Activated CD8-positive, alpha-beta memory T cell treated with anti-CD3 and anti-CD28 coated beads for 1 hour (primary cell): ENCODE data around the gene BRINP3.

Experiments
- DNase-seq, 2 donors: peaks; one replicate each; pipeline ENCODE4 v3.0.0-alpha.2; 2020; ENCODE audit warnings: low read depth in 1 of 2; ENCODE audit errors: extremely low read depth in 1 of 2

BRINP3 gene

DNA sequence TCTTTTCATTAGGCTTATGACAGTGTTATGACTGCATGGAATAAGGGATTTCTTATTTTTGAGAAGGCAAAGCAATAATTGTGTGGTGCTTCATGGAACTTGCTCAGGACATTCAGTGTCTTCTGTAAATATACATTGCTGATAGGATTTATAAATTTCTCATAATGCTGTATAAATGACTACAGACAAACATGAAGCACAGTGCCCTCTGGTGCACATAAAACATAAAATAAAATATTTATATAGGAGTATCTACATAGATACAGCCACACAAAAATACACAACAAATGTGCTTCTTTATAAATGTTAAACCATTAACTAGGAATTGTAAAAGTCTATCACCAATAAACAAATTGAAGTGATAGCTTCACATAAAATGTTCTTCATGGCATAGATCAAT, 24.1 kb downstream of the BRINP3 start:
- no peak for DNase-seq

DNA sequence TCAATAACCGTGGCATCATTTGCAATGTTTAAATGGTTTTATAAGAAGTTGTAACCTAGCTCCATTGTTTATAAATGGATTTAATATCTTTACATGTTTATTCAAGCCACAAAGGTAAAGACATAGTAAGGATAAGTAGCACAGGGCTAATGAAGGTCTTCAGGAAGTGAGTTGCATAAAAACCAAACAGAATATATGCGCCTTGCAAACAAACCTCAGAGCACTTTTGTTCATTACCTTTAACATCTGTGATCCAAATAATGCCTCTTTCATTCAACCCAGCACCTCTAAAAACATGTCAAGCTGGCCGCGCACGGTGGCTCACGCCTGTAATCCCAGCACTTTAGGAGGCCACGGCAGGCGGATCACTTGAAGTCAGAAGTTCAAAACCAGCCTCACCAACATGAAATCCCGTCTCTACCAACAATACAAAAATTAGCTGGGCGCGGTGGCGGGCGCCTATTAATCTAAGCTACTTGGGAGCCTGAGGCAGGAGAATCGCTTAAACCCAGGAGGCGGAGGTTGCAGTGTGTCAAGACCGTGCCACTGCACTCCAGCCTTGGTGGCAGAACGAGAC, 25.3 kb downstream of the BRINP3 start:
- no peak for DNase-seq

DNA sequence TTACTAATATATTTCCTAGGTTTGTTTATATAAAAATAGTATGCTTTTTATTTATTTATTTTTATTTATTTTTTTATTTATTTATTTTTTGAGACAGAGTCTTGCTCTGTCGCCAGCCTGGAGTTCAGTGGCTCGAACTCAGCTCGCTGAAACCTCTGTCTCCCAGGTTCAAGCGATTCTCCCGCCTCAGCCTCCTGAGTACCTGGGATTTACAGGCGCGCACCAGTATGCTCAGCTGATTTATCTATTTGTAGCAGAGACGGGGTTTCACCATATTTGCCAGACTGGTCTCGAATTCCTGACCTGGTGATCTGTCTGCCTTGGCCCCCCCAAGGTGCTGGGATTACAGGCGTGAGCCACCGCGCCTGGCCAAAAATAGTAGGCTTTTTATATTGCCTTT, 33.2 kb downstream of the BRINP3 start:
- DNase-seq: no peak

DNA sequence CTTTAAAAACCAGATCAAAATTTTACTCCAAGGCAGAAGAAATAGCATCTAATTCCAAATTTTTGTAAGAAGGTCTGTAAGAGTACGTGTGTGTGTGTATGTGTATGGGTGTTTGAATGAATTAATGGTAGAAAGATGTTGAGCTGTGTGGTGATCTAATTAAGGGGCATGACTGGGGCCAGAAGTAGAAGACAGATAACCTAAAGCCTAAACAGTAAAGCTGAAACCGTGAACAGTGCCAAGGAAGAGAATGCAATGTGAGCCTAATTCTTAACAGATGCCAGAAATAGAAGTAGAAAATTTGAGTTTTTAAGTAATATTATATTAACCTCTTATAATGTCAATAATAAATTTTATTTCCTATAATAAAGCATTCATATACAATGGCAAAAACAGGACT, 38.2 kb downstream of the BRINP3 start:
- DNase-seq: no peak

DNA sequence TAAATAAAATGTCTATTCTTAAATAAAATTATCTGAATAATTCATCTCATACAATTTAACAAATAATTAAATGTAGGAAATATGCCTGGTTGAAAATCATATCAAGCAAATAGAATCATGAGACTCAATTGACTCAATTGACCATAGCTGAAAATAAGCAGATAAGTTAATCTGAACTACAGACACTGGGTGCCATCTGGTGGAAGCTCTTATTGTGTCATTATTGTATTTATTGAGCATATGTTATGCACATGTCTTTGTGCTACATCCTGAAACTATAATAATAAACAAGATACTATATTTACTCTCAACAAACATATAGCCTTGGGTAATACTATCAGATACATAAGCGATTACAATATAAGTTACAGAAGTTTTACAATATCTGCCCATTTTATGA, 41.0 kb downstream of the BRINP3 start:
- no peak for DNase-seq

DNA sequence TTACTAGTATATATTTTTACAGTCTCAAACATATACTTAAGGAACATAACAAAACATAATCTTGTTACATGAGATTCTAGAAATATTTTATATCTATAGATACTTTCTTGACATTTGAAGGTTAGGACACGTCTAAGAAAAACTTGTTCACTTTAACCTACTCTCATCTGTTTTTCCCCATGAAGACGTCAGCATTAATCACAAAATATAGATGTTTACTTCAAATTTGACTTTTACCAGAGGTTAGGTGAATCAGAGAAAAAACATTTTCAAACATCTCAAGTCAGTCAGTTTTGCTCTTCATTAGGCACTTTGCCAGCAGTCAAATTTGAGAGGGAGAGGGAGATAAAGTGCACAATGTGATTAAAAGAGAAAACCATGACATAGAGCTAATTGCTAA, 47.7 kb downstream of the BRINP3 start:
- DNase-seq: no peak

DNA sequence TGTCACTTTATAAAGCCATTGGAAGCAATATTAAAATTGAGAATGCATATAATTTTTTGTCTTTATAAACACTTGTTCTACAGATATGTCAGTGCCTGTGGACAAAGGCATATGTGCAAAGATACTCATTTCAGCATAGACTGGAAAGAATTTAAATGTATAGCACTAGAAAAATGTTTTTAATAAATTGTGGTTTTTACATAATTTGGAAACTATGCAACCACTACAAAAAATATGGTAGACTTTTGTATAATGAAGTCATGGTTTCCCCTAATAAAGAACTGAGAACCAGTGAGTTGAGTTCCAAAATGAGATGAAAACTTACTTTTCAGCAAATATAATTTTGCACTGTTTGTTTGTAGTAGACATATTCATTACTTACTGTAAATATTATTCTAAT, 48.5 kb downstream of the BRINP3 start:
- DNase-seq: no peak

DNA sequence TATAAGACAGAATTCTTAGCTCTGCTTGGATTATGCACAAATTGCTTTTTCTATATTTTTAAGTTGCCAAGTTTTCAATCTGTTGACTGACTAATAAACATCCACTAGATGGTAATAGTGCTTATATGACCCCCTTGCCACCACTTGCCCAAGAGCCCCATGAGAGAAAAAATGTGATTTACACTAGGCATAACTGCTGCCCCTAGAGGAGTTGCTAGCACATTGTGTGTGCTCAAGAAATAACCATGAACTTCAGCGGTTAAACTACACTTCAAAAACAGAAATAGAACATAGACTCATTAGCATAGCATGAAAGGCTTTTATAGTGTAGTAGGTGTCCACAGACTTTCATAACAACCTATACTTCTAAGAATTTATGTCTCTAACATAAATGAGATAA, 61.4 kb downstream of the BRINP3 start:
- no peak for DNase-seq

DNA sequence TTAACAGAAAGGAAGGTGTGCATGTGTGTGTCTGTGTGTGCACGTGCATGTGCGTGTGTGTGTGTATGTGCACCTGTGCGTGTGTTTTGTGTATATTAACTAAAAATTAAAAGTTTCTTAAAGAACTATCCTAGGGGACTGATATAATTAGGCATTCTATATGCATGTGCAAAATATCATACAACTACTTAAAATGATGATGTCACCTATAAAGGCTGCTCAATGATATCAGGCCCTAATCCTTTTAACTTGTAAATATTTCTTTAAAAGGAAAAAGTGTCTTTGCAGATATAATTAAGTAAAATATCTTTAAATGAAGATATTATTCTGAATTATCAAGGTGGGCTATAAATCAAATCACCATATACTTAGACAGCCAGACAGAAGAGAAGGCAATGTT, 64.5 kb downstream of the BRINP3 start:
- DNase-seq: no peak

DNA sequence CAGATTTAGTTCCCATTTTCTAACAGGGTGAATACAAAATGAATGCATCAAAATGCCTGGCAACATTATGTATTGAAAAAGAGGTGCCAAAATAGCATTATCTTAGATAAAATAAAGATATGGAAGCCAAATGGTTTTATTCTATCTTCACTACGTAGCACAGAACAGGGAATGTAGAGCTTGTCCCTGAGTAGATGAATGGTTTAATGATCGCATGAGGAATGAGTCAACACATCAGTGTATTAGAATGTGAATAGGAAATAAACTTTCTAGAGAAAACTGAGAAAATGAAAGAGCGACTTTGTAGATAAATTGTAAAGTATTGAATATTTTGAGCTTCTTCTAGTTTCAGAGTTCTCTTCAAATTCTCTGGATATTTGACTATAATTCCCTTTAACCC, 74.3 kb downstream of the BRINP3 start:
- DNase-seq: no peak

DNA sequence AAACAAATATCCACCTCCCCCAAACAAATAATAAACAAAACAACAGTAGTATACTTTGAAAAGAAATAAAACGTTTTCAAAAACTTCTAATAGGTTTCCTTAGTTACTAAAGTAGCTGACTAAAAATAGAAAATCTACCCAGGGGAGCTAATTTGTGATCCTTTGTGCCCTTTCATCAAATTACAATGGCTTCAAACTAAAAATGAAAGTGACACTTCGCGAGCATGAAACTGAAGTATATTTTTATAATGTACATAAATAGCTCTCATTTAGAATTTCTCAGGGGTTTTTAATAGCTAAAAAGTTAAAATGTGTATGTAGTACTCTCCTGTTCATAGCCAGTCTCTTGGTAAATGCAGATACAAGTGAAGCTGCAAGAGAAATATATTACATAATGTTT, 78.4 kb downstream of the BRINP3 start:
- DNase-seq: no peak

DNA sequence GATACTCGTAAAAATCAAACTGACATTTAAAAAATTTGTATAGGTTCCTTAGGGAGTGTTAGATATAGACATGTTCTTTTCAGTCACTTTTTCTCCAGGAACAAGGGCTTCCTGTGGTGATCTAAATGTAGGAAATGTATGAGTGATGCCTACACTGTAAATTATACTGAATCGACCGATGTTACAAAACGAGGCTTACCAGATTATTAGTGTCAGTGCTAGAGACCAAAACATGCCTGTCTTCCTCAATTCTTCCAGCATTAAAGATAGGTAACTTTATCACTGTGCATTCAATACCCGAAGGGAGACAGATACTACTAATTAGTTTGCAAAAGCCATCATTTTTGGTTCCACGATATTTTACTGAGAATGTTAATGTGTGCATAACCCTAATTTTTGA, 86.1 kb downstream of the BRINP3 start:
- no peak for DNase-seq

DNA sequence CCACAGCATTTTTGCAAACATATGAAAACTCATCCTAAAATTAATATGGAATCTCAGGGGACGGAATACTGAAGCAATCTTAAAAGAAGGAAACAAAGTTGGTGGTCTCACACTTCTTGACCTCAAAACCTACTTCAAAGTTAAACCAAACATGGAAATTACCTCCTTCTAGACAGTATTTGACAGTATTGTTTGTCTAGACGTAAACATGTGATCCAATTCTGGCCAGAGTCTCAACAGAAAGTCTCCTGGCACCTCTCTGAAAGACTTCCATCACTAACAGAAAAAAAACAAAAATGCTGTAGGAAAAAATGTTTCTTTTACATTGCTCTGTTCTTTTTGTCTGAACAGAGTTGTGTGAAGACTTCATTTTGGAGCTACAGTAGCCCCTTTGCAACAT, 99.7 kb downstream of the BRINP3 start:
- DNase-seq: no peak

DNA sequence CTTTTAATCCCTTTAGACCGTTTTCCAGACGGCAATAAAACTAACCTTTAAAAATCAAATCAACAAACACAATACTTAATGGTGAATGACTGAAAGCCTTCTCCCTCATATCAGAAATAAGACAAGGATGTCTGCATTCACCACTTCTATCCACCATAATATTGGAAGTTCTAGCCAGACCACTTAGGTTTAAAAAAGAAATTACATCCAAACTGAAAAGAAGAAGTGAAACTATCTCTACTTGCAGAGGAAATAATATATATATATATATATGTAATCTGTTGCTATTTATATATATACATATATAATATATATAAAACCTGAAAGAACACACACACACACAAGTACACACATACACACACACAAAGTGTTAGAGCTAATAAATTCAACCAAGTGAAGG, 100.4 kb downstream of the BRINP3 start:
- DNase-seq: no peak

DNA sequence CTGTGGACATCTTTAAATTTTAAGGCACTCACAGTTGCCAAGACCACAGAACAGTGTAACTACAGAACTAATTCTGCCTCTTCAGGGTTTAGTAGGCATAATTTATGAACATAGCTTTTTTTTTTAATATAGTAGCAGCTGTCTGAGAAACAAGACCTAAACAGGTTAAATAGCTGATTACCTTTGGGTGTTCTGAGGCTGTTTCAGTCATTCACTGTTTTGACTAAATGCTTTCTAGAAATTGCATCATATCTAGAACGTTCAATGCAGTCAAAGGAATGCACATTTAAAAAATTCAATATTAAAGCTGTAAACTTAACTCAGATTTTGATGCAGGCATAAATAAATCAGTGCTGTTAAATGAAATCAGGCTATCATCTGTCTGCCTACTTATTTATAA, 101.6 kb downstream of the BRINP3 start:
- DNase-seq: no peak

DNA sequence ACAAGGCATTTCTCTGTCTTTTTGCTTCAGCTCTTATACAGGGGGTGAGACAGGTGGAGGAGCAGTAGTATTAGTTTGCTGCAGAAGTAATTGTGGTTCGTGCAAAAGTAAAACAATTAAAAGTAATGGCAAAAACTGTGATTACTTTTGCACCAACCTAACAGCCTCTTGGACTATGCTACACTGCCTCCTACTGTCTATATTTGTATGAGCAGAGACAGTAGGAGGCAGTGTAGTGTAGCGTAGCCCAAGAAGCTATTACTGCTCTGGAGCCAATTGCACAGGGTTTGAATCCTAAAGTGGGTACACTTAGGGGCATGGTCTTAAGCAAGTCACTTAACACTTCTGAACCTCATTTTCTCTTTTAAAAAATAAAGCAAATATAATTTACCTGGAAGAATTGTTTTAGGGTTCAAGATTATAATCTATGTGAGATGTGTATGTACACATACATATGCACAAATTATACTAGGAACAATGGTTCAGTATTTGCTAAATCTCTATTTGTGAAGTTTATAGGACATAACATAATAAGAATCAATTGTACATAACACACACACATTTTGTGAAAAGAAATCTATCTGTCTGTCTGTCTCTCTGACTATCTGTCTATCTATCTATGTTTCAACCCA, 103.8 kb downstream of the BRINP3 start:
- no peak for DNase-seq

DNA sequence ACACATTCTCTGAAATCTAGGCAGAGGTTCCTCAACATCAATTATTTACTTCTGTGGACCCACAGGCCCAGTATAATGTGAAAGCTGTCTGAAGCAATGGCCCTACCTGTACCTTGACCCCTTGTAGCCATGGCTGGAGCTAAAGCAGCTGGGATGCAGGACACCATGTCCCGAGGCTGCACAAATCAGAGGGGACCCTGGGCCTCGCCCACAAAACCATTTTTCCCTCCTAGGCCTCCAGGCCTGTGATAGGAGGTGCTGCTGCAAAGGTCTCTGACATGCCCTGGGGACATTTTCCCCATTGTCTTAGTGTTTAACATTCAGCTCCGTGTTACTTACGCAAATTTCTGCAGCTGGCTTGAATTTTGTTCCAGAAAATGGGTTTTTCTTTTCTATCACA, 110.5 kb downstream of the BRINP3 start:
- DNase-seq: no peak

DNA sequence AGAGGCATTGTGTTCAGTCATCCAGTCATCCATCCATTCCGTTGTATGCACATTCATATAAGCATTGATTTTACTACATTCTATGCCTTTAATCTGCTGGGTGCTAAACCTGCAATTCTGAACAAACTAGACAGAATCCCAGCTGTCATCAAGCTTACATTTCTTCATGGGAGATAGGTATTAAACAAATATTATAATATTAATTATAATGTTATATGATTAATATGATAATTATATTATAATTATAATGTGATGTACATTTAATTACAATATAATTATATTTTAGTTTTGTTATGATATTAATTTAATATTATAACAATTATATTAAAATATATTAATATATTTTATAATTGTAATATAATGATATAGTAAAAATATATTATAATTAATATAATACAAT, 112.4 kb downstream of the BRINP3 start:
- DNase-seq: no peak

DNA sequence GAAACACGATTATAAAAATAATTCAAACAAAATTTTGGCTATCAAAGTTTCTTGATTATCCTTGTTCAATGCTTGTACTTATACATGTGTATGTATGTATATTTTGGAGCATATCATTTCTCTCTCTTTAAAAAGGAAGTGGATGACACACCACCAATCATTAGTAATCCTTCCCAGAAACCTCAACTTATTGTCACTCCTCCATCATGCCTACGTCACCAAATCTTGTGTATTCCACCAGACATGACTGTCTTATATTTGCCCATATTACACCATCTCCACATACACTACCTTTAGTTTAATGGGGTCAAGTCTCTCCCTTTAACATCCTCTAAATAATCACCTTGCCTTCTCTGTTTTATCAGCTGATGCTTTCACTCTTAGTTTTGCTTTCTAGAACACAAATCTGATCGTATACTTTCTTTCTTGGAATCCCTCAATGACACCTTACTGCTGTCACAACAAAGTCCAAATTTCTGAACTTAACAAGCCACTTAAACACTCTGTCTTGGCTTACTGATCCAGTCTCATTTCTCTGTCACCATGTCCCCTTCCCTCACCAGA, 124.0 kb downstream of the BRINP3 start:
- DNase-seq: no peak

DNA sequence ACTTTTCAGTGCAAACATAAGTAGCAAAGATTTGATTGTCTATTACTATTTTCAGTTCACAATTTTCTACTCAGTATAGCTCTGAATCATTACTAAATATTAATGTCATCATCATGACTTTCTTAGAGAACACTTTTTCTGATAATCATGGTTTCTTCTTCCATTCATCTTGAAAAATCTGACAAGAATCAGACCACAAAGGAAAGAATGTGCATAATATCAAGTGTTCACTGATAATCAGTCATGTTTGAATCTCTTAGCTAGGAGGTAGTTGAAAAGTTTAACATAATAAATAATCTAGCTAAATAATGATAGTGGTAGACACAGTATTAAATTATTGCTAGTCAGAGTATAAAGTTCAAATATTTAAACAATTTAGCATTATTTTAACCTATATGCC, 133.2 kb downstream of the BRINP3 start:
- no peak for DNase-seq

DNA sequence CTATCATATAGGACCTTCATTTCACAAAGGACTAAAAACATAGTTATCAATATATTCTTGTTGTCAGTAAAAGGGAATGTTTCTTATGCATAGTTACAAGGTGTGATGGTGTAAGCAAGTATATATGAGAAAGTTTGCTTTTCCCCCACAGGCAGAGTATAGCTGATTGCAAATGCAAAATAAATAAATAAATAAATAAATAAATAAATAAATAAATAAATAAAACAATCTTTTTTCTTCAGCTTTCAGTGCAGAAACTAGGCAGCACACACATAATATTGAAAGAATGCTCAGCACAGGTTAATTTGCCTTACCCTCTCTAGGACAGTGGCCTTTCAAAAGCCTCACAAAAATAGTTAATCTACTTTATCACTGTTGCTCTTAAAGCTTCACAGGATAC, 138.8 kb downstream of the BRINP3 start:
- no peak for DNase-seq

DNA sequence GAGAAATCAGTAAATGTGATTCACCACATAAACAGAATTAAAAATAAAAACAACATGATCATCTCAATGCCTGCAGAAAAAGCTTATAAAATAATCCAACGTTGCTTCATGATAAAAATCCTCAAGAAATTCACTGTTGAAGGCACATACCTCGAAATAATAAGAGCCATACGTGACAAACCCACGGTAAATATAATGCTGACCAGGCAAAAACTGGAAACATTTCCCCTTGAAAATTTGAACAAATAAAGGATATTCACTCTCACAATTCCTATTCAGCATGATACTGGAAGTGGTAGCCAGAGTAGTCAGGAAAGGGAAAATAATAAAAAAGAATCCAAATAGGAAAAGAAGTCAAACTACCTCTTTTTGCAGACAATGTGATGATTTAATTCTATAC, 148.8 kb downstream of the BRINP3 start:
- no peak for DNase-seq

DNA sequence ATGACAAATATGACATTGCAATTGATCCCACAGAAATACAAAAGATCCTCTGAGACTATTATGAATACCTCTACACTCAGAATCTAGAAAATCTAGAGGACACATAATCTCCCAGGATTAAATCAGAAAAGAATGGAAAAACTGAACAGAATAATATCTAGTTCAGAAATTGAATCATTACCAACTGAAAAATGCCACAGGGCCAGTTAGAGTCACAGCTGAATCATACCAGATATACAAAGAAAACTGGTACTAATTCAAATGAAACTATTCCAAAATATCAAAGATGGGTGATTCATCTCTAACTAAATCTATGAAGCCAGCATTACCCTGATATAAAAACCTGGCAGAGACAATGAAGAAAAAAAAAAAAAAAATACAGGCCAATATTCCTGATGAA, 149.3 kb downstream of the BRINP3 start:
- DNase-seq: no peak
